ENCODE data around the gene SLIT1.
"Not testable (repeated sequence)": the region's sequence is repeated elsewhere in the genome, so short reads cannot be mapped to it uniquely, and the experiment has no call there.

Gene SLIT1

DNA sequence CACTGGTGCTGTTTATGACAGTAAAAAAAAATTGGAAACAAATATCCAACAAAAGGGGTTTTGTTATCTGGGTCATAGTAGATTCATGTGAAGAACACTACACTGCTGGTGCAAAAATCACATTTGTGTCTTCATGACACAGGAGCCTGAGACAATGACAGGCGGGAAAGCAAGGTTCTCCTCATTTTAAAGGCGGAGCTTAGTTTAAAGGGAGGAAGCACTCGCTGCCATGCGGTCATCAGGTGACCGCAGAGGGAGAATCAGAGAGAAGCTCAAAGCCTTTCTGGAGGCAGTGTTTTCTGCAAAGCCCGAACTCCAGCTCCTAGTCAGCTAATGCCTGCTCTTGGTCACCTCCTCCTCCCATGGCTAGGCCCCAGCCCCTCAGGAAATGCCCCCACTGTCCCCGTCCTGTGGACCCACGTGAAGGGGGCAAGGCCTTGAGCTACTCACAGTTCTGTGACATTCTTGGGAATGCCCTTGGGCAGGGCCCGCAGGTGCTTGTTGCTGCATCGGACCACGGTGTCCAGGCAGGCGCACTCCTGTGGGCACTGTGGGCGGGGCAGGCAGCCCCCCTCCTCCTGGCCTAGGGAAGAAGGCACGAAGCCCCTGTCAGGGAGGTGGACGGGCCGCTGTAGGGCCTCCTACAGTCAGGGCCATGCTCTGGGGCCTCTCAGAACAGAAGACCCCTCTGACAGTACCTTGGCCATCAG, 146.1 kb downstream of the SLIT1 start:
- DNase-seq: no peak

DNA sequence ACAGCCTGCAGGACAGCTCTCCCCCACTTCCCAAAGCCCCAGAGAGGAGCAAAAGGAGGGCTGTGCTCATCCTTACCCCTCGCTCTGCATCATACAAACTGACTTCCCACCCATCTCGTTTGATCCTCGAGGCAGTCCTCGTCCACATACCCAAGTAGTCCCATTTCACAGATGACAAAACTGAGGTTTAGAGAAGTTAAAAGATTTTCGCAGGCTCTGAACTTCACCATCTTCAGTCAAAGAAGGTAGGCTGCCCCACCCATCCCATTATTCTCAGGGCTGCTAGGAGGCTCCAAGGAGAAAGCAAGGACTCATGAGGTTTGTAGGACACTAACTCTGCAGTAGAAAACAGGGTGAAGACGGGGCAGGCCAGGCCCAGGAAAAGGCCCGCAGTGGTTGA, 147.1 kb downstream of the SLIT1 start:
- DNase-seq: no peak

DNA sequence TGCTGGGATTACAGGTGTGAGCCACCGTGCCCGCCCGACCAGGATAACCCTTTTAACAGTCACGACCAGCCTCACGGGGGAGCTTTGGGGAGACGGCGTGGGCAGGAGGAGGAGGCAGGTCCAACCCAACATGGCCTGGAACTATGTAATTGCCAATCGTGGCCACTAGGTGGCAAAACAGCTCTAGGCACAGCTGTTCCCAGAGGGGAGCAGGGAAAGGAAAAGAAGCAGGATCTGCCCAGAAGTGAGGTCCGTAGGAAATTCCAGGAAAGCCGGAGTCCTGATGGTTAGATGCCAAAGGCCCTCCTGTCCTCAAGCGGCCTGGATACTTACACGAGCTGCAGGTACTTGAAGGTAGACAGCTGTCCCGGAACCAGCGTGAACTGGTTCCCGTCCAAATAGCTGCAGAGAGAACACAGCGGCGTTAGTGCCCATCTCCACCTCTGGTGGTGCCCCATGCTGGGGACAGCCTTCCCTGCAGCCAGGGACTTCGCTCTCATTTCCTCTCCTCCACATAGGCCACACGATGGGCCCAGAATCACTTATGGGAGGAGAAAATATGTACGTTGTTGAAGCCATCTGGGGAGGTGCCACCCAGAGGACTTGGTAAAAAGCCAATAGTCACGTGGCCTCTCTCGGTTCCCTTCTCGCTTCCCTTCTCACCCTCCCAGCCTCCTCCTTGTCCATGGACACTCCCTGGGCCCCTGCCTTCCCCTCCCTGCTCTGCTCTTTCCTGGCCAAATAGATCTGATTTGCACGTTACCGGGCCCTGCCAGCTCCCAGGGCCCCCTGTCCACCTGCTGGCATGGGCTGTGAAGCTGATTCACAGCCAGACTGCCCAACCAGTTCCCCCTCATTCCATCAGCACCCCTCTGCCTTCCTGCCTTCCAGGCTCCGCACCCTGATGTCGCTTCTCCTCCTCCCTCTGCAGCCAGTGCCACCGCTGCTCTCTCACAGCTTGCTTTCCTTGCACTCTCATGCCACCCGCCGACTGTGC, 148.1 kb downstream of the SLIT1 start:
- DNase-seq: peak; percentile 39

DNA sequence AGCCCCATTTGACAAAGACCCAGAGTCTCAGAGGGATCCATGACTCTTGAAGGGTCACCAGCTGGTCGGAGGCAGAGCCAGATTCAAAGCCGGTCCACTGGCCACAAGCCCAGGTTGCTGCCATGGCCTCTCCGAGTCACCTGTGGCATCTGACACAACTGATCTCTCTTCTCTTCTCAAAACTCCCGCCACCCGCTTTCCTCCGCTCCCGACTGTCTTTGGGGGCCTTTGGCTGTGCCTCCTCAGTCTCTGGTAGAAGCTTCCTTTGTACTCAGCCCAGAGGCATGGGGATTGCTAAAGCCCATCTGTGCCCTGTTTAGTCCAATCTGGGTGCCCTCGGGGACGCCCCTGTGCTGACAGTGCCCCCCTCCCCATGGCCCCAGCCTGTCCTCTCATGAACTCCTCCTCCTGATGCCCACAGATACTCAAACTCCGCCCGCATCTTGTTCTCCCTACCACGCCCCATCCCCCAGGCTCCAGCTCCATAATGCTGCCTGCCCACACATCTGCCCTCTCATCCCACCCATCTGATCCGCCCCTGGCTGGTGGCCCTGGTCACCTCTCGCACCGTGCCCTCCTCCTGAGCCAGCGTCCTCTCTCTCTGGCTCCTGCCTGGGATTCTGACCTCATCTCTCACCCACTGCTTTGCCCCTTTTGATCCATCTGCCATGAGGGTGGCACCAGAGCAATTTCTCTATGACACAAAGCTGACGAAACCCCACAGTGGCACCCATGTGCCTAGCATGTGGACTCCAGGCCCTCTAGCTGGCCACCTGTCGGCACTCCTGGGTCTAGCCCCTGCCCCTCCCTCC, 150.6 kb downstream of the SLIT1 start:
- no peak for DNase-seq

DNA sequence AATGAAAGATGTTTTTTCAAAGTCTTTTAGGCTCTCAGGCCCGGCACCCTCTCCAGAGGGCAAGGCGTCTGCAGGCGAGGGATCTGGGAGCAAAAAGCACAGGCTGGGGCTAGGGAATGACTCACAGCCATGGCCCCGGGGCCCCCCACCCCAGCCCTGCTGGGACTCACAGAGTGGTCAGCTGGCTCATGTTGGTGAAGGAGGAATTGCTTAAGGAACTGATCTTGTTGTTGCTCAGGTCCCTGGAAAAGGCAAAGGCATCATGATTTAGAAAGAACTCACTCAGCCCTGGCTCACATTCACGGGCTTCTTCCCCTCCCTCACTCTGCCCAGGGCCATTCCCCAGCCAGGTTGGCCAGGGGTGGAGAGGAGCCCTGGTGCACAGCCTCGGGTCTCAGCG, 151.5 kb downstream of the SLIT1 start:
- DNase-seq: no peak

DNA sequence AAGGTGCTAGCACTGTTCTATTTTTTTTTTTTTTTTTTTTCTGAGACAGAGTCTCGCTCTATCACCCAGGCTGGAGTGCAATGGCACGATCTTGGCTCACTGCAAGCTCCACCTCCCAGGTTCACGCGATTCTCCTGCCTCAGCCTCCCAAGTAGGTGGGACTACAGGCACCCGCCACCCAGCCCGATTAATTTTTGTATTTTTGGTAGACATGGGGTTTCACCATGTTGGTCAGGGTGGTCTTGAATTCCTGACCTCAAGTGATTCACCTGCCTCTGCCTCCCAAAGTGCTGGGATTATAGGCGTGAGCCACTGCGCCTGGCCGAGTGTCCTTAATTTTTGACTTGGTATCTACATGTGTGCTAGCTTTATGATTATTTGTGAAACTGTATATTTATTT, 151.9 kb downstream of the SLIT1 start:
- DNase-seq: not testable (repeated sequence)

DNA sequence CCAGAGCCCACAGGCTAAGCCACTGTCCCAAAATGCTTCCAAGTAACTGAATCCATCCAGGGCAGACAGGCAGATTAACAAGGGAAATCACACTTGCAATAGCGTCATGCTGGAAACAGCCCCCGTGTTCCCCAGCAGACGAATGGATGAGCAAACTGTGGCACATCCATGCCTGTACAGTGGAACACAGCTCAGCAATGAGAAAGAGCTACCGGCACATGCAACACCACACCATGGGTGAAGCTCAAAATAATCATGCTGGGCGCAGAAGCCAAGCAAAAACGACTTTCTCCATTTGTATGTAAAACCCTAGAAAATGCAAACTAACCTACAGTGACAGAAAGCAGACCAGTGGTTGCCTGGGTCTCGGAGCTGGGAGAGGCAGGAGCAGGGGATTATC, 153.1 kb downstream of the SLIT1 start:
- no peak for DNase-seq

DNA sequence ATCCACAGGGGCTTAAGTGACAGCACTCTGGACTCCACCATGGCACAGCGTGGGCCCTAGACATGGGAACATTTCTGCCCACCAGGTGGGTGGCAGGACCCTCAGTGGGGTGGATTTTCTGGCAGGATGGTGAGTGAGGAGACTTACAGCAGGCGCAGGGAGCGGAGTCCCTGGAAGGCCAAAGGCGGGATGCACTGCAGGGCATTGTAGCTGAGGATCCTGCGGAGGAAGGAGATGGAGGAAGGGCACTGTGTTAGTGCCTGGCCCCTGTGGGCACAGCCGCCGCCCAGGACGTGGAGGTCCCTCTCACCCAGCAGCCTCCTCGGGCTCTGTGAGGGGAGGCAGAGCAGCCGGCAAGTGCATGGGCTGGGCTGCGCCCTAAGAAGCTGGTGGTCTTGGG, 154.3 kb downstream of the SLIT1 start:
- no peak for DNase-seq

DNA sequence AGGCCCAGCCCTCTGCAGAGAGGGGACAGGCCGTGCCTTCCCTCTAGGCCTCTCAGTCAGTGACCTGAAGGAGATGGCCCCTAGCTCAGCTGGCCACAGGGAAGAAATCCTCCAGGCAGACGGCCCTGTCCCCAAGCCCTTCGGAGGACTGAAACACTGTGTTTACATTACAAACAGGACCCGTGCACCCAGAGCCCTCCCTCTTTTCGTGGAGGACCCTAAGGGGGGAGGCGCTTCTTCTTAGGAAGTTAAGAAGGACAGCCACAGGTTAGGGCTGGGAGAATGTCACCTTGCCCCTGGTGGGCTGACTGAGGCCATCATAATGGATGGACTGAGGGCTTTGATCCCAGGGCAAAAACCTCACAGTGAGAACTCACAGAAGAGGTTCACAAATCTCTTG, 154.9 kb downstream of the SLIT1 start:
- DNase-seq: no peak

DNA sequence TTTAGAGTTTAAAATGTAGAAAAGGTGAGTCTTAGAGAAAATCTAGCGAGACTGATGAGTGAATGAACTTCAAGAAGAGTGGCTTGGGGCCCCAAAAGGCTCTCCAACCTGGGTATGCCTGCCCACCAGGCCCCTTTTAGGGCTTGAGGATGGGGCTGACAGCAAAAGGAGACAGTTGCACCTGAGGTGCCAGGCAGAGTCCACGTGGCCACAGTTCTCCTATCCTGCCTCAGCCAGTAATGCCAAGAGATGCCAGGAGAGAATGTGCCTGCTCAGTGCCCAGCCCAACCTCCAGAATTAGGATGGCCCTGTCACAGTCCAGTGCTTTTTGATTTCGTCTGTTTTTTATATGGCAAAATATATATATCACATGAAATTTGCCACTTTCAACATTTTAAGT, 156.5 kb downstream of the SLIT1 start:
- DNase-seq: no peak

DNA sequence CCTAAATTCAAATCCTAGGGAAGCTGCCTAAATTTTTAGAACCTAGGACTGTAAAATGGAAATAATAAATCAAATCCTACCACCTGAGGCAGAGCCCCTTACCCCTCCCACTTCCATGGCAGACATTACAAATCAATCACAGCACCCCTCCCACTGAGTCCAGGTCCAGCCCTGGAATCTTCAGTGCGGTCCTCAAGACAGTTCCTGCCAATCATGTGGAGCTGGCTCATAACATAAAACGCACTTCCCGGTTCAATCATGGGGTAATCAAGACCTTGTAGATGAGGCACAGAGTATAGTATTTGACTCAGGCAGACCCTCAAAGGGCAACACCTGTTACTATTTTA, 157.0 kb downstream of the SLIT1 start:
- DNase-seq: no peak

DNA sequence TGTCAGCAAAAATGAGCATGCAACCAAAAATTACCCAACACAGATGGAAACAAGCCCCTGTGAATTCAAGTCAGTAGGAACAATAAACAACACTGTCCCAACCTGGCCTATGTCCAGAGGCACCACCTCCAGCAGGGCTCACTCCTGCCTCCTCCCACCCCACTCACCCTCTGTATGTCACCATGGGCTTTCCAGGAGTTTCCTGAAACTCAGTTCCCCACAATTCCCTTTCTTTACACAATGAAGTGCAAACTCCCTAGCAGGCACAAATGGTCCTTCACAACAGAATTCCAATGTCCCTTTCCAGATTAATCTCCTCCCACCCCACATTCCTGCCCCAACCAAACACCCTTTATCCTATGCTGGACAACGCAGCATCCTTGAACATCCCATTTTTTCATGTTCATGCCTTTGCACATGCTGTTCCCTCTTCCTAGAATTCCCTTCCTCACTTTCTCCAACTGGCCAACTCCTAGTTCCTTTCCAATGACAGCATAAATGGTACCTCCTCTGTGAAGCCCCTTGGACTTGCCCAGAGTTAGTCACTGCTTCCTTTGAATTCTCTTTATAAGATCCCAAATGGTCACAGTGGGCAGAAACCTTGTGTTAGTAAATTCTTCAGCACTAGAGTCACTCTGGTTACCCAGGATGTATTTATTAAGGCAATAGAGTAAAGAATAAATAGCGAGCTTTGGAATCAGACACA, 157.5 kb downstream of the SLIT1 start:
- no peak for DNase-seq

DNA sequence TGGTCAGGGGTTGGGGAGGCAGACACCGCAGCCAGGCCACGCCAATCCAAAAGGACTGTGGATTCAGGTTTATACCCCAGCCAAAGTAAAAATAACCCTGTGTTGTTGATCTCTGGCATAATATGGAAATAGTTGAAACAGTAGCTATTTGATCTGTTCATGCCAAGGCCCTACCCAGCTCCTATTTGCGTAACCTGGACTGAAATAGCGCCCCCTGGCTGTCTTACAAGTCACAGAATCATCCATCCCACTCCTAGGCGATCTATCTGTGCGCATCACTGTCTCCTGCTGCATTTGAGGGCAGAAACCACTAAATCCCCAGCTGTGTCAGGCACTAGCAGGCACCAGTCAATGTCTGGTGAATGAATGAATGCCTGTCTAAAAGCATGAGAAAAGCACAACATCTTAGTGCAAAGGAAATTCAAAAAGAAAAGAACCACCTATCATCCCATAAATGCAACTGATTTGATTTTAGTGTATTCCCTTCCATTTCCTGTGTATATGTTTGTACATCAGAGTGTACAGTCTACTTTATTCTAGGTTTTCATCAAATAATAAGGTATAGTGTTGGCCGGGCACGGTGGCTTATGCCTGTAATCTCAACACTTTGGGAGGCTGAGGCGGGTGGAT, 160.0 kb downstream of the SLIT1 start:
- DNase-seq: peak; percentile 30

DNA sequence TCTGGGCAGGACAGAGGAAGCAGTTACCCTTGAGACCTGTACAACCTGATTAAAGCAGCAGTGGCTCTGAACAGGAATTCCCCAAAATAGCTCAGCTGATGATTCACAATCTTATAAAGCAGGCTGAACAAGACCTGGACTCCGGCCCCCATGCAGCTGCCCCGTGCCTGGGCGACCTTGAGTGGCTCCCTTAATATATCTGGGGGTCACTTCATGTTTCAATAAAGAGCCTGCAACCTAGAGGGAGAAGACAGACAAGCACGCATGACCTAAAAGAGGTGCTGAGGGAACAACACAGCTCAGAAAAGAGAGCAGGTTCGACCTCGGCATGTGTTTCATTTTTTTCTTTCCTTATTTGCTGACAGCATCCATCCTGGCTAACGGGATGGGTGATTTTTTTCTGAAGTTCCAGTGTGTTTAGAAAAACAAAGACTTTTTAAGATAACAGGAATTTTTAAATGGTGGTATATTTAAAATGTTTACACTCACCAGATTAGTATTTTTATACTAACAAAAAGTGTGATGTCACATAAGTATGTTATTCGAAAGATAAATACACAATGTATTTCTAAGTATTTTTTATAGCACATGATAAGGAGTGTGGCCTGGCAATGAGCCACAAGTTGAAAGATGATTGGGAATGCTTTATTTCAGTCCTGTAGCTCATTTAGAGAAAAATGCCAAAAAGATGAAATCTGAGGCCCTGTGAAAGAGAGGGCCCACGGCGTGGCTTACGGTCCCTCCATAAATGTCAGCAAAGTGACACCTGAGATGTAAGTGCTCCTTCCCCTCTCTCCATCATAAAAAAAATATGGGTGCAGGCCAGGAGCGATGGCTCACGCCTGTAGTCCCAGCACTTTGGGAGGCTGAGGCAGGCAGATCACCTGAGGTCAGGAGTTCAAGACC, 161.3 kb downstream of the SLIT1 start:
- DNase-seq: no peak

DNA sequence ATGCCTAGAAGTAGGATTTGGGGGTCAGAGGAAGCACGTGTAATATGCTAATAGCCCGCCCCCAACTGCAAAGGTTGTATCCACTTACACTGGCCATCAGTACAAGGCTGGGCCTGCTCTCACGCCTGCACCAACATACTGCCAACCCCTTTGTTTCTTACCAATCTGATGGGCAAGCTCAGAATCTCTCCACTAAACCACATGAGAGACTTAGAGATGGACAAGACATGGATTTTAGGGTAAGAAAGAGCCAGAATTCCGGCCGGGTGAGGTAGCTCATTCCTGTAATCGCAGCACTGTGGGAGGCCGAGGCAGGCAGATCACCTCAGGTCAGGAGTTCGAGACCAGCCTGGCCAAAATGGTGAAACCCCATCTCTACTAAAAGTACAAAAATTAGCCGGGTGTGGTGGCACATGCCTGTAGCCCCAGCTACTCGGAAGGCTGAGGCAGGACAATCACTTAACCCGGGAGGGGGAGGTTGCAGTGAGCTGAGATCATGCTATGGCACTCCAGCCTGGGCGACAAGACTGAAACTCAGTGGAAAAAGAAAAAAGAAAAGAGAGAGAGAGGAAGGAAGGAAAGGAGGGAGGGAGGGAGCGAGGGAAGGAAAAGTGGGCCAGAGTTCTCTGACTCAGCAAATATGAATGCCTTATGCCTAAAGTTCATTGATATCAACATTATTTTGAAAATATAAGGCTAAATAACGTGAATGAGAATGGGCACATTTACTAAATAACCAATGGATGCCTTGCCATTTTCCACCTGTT, 162.2 kb downstream of the SLIT1 start:
- no peak for DNase-seq

DNA sequence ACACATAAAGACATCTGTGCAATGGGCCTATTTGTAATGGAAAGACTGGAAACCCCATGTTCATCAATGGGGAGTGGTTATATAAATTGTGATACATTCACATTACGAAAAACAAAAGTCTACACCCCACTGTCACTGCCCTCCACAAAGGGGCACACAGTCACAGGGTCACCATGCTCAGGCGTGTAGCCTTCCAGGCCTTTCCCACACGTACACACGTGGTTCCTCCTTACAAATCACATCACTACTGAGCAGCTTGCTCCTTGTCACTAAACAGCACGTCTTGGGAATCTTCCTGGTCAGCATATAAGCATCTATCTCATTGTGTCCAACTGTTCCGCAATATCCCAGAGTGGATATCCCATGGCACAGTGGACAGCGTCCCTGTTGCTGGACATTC, 163.1 kb downstream of the SLIT1 start:
- no peak for DNase-seq

DNA sequence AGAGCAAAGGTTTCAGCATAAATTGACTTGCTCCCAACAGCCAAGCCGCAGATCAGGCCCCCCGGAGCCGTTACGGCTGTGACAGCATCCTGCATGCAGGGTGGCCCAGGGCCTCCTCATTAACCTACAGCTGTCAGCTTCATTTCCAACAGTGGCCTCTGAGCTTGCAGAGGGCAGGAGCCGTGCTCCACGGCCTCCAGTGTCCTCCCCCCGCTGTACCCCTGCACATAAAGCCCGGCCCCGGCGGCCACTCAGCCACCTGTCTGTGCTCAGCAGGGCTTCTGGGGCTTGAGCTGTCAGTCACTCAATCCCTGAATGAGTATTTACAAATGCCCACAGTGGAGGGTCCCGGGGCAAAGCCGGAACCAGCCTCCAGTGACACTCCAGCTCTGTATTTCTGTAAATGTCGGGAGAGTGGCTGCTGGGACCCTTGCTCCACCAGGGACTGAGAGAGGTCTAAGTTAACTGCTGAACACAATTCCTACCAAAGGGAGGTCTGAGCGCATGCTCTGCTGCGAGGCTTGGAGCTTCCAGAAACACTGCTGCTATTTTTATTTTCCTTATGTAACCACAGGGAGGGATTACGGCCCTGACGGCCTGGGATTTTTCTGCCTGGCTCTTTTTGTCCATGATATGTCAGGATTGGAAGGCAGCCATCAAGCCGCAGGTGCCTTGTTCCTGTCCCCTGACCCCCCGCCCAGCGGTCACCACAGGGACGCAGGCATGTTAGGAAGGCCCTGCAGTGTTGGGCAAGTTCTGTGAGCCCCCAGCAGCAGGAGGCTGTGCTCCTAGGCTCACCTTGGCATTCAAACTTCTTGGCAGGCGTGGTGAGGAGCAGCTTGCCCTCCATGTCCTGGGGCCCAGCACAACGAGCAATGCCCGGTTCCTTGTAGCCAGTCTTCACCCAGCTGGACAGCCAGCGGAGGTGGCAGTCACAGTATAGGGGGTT, 165.0 kb downstream of the SLIT1 start:
- DNase-seq: no peak

DNA sequence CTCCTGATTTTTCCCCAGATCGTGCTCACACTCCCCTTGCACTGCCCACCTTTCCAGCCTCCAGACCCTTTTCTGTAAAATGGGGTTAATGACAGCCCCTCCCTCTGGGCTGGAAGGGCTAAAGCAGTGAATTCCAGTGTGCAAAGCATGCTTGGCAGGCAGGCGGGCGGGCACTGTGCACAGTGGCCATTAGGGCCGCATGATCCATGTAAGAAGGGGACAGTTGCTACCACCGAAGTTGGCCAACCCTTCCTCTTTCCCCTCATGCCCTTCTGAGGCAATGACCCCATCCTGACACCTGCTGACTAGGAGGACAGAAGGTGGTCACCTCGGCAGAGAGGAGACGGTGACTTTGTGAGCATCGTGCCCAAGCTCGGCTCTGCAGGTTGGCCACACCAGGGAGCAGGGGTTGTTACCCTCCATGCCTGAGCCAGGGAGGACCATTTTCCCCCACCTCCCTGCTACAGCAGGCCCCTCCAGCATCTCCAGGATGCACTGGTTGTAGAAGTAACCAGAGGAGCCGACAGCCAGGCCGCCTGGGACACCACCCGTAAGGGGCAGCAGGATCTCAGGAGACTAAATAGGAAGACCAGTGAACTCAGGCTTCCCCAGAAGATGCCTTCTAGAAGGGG, 166.4 kb downstream of the SLIT1 start:
- no peak for DNase-seq
